Heart left ventricle (tissue), 13 donors: ENCODE measurements around the gene PTPRD.

Experiments used
- CTCF ChIP-seq, 12 donors: fragments of 200-600 bp; sonication (generic) in 4 of 12; IDR thresholded peaks; one replicate each; pipeline versions ENCODE4 v1.5.0 to v1.8.0; 2018 to 2022; ENCODE audit warnings: antibody characterized with exemption in 12 of 12, mild to moderate bottlenecking in 5 of 12
- POLR2A ChIP-seq, 2 donors: fragments of 450-650 bp; IDR thresholded peaks; one replicate each; pipeline ENCODE4 v1.6.1; 2017; ENCODE audit warnings: antibody characterized with exemption in 2 of 2, mild to moderate bottlenecking in 2 of 2, moderate library complexity in 2 of 2
- donor health status: ischemic (EF 13 %, LVEDD 7.1; RV severe dilation, severe dysfunction).
- donor health status: DM: no; HTN: yes; CAD: no.
- donor health status: DM: no; HTN: no; CAD: no.
- donor health status: ischemic (EF 25% LVEDD 6.9; RV normal size, moderate dysfunction).
- donor health status: ischemic (EF 25% LVEDD 5.7; RV mildly dilated, moderate dysfunction).
- donor health status: ischemic (EF 35%, LVEDD 5.7; RV mildly dilated, moderate dysfunction).
- donor health status: nonischemic (EF 11% LVEDD 7.7; RV severe dilation, severe dysfunction).
- donor health status: DM: yes; HTN: yes; CAD: no.
- donor health status: PGD.
- donor health status: ischemic (EF 29% LVEDD 5.4; RV normal size, mild dysfunction).
- donor health status: nonischemic (EF 23%, LVEDD 6.1; RV moderate dilation, normal function).

- no peak for TF ChIP-seq CTCF (IDR thresholded peaks at IDR 0.05)
- TF ChIP-seq POLR2A (IDR thresholded peaks at IDR 0.05) = no peak
Observed at GRCh38 chr9:8570776-8571175, 2042.0 kb downstream of the PTPRD start.
